ENCODE data around the gene CITED1.

CITED1 gene

DNA sequence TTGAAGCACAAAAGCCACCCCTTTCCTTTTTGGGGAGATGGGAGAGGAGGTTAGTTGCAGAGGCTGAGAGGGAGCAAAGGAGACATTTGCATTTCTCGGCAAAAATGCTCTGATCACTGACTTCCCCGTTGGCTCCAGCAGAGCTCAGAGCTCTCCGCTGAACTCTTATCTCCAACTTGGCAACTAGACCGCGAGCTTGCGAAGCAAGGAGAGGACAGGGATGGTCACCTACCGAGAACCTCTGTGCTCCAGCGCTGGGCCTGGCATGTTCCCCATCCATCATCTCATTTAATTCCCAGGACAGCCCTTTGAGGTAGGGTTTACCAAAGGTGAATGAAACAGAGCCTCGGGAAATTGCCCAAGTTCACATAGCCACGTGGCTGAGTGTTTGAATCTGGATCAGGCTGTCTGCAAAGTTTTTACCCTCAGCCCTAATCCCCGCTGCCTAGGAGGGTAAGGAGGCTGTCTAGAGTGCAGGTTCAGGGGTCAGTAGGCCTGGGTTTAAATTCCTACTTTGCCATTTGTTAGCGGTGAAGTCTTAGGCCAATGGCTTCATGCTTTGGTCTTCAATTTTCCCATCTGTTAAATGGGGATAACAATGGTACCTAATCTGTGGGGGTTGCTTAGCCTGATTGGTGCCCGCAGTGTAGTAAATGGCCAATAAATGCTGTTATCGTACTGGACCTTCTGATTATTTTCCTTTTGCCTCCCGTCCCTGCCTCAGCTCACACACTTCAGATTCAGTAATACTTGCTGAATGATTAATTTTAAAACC lies 3.8 kb upstream of the CITED1 start:
- DNase-seq = no peak

DNA sequence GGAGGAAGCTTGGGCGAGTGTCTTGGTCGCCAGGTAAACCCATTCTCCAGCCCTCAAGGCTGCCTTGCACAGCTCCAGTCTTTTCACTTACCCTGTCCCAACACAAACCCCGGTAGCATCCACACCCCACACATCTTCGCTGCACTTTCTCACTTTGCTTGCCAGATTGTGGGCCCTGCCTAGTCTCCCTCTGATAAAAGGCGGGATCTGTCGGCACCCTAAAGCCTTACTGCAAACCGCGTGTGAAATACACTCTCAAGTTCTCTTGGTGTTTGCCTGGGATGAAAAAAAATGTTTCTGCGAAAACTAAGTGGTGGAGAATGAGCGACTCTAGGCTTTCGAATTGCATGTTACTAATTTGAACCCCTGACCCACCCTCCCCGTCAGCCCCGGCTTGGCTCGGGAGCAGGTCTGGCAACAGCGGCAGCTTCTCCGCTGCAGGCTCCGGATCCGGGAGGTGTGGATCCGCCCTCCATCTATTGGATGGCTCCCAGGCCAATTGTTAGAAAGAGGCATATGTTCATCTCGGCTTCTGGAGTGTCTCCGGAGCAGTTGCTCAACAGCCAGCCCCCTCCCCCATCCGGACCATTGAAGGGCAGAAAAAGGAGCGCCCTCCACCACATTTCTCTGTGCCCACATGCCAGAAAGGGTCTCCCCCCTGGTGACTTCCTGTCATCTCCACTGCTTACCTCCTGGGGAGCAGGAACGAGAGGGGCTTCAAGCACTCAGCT lies 3.0 kb upstream of the CITED1 start:
- DNase-seq = peak in 48 of 56 donors; percentile 0 to 56 (median 12)

DNA sequence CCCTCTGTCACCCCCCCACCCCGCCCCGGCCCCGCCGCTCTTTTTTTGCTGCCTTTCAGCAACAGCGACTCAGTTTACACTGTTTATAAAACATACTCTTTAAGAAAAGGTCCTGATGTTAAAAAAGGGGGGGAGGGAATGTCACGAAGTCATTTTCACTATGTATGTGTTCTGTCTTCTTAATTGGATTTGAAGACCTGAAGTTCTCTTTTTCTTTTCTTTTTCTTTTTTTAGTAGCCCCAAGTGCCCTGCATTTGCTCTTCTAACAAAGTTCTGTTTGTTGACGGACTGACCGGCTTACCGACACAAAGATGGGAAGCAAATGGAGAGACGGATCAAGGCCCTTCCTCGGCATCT lies 2.5 kb upstream of the CITED1 start:
- no peak for DNase-seq

DNA sequence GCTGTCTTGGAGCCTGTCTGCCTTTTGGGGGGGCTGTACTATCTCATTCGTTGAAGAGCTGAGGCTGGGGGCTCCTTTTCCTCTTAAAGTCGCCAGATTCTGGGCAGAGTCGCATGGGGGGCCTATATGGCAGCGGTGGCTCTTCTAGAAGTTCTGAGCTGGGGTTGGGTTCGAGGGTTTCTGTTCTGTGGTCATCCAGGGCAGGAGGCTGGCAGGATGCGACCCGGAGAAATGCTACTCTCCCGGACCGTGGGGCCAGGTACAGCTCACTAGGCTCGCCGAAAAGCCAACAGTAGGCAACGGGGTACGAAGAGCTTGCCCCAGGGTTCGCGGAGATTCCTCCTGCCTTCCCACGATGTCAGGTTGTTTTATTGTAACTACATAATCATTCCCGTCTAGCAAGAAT lies 1.9 kb upstream of the CITED1 start:
- DNase-seq = no peak

DNA sequence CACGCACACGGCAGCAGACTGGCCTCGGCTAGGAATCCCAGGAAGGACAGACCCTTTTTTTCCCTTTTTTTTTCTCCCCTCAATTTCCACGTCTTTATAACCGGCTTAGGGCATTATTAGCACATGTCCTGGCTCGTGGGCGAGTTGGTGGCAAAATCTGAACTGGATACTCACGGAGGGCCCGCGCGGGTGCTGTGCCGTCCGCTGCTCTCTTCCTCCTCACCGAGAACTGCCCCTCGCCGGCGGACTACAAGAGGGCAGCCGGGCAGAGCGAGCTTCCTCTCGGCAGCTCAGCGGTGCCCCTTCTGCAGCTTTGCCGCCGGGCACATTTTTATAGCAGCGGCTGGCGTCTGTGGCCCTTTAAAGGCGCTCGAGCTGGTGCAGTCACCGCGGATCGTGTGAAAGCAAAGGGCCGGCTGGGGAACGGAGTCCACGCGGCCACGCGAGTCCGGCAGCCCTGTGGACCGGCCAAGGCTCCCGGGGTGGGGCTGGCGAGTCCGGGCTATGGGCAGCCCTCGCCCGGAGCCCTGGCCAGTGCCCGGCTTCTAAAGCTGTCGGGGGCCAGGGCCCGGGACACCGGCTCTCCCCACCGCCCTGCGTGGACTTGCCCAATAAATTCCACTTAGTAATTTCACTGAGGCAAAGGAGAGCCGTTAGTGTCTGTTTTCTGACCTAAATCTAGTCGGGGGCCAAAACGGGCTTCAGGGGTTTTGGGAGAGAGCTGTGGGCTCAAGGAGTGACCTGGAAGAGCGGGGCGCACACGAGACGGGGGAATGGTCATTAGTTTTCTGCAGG lies 1.3 kb upstream of the CITED1 start:
- peak in 49 of 56 donors; percentile 1 to 68 (median 25) for DNase-seq

DNA sequence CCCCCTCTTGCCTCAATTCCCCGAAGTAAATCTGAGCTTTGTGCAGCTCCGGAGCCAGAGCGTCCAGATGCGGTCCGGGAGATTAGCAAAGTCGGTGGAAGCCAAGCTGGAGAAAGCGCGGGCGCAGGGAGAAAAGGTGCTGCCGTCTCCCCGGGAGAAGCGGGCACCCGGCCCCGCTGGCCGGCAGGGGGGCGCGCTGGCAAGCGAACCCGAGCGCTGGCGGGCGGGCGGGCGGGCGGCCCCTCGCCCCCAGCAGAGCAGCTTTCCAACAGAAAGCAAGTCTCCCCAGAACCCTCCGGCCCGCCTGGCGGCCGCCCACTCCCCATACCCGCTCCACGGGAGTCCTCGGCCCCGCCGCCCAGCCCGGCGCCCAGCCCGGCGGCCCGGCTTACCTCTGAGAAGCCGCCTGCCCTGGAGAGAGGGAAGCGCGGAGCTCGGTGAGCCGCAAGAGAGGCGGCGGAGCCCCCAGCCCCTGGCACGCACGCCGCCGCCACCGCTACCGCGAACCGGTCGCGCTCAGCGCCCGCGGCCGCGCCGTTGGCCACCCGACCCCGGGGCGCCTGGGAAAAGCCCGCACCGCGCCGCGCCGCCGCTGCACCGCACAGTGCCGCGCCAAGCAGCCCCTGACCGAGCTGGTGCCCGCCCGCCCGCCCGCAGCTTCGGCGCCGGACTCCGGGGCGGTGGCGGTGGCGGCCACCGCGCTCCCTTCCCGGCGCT lies 529 bp upstream of the CITED1 start:
- DNase-seq = peak in 3 of 56 donors; percentile 0 to 26 (median 4)

DNA sequence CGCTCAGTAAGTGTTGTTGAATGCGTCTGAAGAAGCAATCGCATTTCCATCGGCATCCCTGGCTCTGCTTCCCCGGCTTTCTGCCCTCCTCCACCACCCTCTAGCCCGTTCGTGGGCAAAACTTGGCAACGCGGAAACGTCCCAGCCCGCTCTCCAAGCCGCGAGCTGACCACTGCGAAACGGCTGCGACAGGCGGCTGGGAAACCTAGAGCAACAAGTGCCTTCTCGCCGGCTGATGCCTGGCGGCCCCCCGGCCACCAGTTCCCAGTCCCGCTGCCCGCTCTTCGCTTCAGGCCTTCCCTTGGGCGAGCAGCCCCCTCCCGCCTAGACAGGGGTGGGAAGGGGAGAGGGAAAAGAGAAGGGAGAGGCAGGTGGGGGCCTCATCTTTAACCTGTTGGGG lies 837 bp downstream of the CITED1 start:
- peak in 3 of 56 donors; percentile 0 to 4 (median 1) for DNase-seq

DNA sequence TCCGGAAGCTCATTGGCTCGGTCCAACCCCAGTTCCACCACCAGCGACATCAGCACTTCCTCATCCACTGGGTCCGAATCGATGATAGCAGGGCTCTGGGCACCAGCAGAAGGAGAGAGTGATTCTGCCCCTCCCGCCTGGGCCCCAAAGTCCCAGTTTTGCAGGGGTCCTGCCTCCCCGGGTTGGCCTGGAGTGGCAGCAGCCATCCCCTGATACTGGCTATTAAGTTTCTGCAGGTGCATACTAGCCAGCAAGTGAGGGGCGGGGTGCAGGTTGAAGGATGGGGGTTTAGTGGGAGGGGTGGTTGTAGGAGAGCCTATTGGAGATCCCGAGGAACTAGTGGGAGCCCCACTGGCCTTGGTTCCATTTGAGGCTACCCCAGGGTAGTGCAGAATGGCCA lies 3.9 kb downstream of the CITED1 start:
- DNase-seq = no peak

DNA sequence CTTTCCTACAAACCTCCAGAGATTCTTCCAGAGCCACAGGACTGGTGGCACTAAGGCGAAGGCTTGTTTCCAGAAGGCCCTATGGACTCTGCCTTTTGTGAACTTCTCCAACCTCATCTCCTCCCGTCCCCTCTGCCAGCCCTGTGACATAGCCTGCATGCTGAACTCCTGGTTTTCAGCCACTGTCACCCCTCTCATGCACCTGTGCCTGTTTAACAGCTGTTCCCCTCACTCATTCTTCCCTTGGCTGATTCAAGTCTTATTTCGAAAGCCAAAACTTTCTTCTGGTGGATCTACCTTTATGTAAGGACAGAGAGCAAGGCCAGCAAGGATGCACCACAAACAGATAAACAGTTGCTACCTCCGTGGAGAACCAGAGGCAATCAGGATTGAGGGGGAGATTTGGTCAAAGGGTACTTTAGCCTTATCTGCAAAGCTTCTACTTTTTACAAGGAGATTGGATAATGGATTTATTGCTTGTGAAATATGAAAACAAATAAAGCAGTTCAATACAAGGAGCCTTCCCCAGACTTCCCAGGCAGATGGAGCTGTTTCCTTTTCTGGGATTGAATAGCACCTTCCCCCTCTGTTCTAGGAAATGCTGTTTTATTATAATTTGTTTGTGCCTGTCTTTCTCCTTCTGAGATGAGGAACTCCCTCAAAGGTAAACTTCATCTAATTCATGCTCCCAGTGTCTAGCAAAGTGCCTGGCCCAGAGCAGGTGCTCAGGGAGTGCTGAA lies 5.7 kb downstream of the CITED1 start:
- DNase-seq = peak in 1 of 56 donors; percentile 0

DNA sequence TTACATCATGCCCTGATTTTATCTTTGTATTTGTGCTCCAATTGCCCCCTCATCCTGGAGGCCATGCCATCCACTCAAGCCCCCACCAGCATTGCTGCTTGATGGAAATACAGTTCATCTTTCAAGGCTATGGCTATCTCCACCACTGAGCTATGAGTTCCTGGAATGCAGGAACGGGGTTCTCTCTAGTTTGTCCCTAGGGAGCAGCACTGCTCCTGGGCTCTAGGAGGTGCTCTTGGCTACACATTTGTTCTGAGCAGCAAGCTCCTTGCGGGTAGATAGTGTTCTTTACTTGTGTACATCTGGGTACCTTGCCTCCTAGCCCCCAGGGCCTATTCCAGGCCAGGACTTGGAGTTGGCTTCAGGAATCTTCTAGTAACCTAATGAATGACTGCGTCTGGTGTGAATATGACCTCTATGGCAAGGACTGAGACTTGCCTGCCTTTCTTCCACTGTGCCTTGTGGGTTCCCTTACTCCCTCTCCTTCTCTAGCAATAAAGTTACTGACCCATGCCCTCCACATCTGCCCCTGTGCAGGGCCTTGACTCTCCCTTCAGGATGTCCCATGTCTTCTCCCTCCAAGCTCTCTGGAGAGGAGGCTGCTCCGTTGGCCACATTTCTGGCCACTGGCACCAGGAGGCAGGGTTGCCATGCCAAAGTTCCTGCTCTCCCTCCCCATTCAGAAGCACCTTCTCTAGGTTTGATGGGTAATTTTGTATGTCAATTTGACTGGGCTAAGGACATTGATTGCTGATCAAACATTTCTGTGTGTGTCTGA lies 7.6 kb downstream of the CITED1 start:
- DNase-seq = no peak

DNA sequence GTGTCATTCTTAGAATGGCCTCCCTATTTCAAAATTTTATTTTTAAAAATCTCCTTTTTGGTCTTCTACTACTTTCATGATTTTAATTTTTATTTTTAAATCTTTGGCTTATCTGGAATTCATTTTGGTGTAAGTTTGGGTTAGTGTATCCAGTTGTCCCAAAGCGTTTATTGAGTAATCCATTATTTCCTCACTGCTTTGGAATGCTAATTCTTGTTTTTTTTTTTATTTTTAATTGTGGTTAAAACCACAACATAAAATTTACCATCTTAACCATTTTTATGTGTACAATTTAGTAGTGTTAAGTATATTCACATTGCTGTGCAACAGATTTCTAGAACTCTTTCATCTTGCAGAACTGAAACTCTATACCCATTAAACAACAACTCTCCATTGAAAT lies 8.7 kb downstream of the CITED1 start:
- no peak for DNase-seq

DNA sequence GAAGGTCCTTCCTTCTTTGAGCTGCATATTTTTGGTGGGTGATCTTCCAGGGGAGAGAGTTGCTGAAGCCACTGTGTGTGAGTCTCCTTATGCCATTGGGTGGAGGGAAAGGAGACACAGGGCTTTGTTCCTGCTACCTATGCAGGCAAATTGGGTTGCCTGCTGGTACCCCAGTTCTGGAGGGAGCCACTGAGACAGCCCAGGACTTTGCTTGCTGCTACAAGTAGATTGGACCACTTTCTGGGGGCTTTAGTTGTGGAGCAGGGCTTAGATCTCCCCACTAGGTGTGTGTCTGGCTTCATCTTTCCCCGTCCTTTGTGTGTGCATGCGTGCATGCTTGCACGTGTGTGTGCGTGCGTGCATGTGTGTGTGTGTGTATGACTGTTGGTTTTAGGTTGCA lies 10.0 kb downstream of the CITED1 start:
- no peak for DNase-seq

DNA sequence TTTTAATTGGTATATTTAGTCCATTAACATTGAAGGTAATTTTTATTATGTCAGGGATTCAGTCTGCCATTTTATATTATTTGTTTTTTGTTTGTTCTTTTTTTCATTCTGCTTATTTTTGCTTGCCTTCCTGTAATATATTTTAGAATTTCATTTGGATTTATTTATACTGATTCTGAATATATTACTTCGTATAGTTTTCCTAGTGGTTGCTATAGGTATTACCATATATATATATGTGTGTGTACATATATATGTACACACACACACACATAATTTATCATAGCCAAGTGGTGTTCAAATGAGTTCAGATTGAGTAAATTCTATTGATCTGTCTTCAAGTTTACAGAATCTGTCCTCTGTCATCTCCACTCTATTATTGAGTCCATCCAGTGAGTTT lies 11.2 kb downstream of the CITED1 start:
- DNase-seq = no peak

DNA sequence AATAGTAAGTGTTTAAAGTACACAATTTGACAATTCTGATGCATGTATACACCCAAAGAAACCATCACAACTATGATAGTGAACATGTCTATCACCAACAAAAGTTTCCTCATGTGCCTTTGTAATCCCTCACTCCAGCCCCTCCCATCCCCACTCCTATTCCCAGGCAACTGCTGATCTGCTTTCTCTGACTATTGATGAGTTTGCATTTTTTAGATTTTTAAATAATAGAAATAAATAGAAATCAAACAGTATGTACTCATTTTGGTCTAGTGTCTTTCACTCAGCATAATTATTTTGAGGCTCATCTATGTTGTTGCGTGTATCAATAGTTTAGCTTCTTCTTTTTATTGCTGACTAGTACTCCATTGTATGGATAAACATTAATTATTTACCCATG lies 23.4 kb downstream of the CITED1 start:
- no peak for DNase-seq

DNA sequence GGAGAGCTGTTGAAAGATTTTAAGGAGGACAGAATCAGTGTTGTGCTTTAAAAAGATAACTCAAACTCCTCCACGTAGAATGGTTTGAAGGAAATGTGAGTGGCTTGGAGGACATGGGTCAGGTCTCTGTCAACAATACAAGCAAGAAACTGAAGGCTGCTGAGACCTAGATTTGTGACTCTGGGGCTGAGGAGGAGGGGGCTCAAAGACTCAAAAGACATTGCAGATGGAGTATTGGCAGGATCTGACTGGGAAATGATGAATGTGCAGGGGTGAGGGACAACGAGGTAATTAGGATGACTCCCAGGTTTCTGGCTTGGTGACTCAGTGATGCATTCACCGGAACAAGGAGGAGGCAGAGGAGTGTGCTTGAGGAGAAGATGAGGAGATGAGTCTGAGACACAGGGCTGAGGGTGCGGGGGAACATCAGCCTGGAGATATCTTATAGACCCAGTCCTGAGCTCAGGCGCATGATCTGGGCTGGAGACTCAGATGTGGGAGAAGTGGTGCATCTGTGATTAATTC lies 25.3 kb downstream of the CITED1 start:
- peak in 3 of 56 donors; percentile 1 to 20 (median 11) for DNase-seq

DNA sequence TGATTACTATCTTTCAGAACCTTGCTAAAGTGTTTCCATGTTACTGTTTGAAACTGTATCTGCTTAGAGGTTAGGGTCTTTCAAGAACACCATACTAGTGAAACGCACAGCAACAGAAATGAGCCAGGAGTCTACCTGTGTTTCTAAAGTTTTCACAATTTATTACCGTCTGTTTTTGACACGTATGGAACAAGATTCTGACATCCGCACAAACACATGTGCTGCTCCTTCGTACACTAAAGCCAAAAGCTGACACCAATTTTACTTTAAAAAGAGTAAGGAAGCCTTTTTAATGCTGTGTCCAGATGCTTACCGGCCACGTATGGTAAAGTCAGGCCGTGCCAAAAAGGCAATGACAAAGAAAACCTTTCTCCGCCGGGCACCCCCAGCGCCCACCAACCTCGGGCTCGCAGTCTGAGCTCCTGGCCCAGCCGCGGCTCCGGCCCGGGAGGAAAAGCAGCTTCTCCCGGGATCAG lies 29.2 kb downstream of the CITED1 start:
- no peak for DNase-seq

DNA sequence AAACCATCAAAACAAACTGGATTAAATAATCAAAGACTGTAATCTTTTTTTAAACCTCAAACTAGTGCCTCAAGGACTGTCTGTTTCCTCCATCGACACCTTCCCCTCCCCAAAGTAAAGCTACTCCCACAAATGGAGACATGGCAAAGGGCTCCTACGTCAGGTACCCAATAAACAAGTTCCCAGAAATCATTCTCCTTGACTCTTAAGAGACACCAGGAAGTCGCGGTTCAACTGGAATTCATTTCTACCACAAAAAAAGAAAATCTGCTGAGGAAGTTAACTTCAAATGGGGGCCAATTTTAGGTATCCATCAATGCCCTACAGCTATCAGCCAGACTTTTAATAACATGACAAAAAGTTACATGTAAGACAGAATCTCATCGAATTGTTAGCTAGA lies 31.2 kb downstream of the CITED1 start:
- DNase-seq = no peak

DNA sequence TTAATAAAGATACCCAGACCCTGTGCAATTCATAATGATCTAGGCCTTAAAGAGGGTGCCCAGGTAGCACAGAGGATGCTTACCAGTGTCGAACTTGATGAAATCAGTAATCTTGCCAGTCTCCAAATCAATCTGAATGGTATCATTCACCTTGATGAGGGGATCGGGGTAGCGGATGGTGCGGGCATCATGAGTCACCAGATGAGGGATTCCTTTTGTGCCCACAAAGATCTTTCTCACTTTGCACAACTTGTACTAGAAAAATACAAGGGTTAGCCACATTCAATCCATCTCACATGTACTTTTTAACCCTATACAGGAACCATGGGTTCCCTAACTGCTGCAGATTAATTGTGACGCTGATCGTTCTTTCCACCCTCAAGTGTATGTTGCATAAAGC lies 32.0 kb downstream of the CITED1 start:
- DNase-seq = no peak

DNA sequence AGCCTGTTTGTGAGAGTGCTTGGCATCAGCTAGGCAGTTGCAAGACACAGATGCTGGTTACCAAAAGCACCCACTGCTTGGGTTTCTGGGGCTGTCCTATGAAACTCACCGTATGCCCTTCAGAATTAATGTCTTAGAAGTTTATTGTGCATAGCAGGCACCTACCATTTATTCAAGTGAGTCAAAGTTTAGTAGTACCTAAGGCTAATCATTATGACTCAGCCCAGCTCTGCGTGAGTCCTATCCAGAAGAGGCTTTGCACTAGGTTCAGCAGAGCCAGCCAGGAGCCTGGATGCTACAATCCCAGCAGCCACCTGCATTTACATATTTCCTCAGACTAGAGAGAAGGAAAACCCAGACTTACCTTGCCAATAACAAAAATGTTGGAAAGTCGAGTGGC lies 32.8 kb downstream of the CITED1 start:
- no peak for DNase-seq

DNA sequence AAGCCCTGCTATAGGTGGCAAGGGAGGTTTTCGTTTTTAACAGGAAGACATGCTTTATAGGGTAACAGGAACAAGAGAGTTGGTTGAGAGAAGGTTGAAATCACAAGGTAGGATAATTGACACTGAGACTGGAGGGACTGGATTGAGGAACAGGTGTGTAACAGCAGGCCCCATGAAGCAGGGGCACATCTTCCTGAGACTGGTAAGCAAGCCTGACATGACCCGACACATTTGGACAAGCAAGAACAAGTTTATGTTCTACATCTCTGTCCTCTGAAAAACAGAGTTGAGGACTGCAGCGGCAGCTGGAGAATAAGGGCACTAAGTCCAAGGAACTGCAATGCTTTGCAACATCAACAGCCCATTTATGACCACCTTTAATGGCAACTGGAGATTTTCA lies 33.9 kb downstream of the CITED1 start:
- no peak for DNase-seq
